ENCODE results near the gene HNF4A. TPM values are rescaled to one million over a fixed set of nuclear protein-coding genes. Genes with fewer than 3 reads are reported as not detected.
"Not testable (repeated sequence)": the region's sequence is repeated elsewhere in the genome, so short reads cannot be mapped to it uniquely, and the experiment has no call there.

Gene HNF4A
- total RNA-seq, 1 donor from 2014 or later, result not detected

DNA sequence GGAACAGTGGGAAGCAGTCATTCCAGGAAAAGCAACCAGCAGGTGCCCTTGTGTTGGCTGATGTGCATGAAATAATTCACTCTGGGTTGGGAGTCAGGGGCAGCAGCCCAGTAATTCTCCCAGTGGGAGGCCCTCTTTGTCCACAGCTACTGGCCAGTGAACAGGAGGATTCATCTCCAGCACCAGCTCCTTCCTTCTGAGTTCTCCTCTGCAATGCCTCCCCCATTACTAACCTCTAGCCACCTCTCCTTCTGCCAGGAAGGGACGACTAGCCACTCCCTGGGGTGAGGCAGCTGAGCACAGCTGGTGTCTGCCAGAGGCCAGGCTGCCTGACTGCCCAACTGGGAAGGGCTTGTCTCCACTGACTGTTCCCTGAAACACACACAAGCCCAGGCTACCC is 31.2 kb upstream of the HNF4A start:
- no peak overlapping the region for H3K4me3 ChIP-seq (ENCODE audit: low read depth, low read length)
- TF ChIP-seq, protein P1, sequence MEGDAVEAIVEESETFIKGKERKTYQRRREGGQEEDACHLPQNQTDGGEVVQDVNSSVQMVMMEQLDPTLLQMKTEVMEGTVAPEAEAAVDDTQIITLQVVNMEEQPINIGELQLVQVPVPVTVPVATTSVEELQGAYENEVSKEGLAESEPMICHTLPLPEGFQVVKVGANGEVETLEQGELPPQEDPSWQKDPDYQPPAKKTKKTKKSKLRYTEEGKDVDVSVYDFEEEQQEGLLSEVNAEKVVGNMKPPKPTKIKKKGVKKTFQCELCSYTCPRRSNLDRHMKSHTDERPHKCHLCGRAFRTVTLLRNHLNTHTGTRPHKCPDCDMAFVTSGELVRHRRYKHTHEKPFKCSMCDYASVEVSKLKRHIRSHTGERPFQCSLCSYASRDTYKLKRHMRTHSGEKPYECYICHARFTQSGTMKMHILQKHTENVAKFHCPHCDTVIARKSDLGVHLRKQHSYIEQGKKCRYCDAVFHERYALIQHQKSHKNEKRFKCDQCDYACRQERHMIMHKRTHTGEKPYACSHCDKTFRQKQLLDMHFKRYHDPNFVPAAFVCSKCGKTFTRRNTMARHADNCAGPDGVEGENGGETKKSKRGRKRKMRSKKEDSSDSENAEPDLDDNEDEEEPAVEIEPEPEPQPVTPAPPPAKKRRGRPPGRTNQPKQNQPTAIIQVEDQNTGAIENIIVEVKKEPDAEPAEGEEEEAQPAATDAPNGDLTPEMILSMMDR (conservative IDR thresholded peaks at IDR 0.05; ENCODE audit: low read depth, low read length), result no peak
- no peak for DNase-seq (ENCODE audit: low read depth)

DNA sequence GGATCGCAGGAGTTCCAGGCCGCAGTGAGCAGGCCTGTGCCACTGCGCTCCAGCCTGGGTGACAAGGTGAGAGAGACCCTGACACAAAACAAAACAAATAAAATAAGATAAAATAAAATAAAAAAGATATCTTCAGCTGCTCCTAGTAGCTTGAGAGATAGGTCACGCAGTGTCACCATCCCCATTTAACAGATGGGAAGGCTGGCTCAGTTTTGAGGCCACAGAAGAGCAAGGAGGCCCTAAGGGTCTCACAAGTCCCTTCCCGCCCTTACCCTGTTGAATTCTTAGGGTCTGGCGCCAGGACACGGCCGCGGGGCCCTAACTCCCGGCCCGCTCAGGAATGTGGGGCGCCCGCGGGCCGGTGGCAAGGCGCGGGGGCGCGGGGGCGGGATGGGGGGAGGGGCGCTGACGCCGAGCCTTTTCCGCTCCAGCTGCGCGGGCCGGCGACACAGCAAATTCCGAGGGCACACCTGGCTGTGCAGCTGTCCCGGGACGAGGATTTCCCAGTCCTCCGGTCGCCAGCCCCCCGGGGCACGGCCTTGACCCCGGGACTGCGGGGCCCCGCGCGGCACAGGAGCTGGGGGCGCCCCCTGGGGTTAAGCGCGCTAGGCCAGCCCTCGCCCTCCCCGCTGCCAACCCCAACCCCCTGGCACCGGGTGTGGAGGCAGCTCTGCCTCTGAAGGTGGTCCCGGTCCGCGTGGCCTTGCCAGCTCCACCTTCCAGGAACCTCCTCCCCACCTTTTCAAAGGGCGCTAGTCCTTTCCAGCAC is 28.9 kb upstream of the HNF4A start:
- TF ChIP-seq, protein P1 (conservative IDR thresholded peaks at IDR 0.05; ENCODE audit: low read depth, low read length), result no peak
- no peak for DNase-seq (ENCODE audit: low read depth)
- H3K4me3 ChIP-seq (ENCODE audit: low read depth, low read length), result peak overlapping the region; percentile 33

DNA sequence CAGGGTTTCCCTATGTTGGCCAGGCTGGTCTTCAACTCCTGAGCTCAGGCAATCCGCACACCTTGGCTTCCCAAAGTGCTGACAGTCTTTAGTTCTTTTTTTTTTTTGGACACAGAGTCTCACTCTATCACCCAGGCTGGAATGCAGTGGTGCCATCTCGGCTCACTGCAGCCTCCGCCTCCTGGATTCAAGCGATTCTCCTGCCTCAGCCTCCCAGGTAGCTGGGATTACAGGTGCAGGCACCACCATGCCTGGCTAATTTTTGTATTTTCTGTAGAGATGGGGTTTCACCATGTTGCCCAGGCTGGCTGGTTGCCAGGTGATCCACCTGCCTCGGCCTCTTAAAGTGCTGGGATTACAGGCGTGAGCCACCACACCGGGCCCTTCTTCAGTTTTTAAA is 27.8 kb upstream of the HNF4A start:
- DNase-seq (ENCODE audit: low read depth); H3K4me3 ChIP-seq (ENCODE audit: low read depth, low read length): not testable (repeated sequence)

DNA sequence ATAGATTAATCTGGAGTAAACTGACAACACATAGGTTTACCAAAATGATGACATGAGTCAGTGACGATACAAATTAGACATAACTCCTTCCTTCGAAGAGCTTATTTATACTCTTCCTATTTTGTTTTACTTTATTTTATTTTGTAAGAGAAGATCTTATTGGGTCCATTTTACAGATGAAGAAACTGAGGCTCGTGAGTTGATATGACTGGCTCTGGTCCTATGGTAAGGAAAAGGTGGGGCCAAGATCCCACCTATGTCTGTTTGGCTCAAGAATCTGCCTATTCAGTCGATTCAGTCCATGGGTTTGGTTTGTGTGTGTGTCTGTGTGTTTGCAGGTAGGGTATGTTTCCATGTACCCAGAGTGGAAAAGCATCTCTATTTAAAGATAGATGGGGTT is 27.1 kb upstream of the HNF4A start:
- TF ChIP-seq, protein P1 (conservative IDR thresholded peaks at IDR 0.05; ENCODE audit: low read depth, low read length), result no peak
- H3K4me3 ChIP-seq (ENCODE audit: low read depth, low read length), result no peak overlapping the region
- no peak for DNase-seq (ENCODE audit: low read depth)

DNA sequence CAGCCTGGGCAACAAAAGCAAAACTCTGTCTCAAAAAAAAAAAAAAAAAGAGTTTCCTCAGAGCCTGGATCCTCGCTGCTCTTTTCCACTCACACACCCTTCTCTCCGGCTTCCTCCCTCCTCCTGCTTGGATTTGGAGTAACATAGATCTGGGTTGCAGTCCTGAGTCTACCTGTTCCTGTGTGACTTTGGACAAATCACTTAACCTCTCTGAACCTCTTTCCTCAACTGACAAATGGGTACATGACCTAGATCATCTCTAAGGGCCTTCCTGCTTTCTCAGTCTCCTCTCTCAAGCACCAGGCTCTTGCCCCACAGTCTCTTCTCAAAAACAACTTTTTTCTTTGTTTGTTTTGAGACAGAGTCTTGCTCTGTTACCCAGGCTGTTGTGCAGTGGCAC is 24.3 kb upstream of the HNF4A start:
- no peak overlapping the region for H3K4me3 ChIP-seq (ENCODE audit: low read depth, low read length)
- no peak for DNase-seq (ENCODE audit: low read depth)
- TF ChIP-seq, protein P1 (conservative IDR thresholded peaks at IDR 0.05; ENCODE audit: low read depth, low read length), result no peak

DNA sequence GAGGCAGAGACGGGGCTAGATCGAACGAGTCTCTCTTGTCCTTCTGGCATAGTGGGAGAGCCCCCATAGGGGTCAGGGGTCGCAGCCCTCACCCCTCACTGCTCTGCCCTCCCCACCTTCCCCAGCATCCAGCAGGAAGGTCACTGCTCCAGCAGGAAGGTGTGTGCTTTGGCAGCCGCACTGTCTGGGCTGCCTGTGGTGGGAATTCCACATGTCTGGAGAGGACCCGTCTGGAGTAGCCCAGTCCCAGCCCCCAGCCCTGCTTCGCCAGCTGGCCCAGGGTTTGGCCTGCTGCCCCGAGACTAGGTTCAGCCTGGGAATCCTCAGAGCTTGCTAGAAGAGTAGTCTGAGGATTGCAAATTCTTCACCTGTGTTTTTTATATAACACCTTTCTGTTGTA is 21.2 kb upstream of the HNF4A start:
- no peak overlapping the region for H3K4me3 ChIP-seq (ENCODE audit: low read depth, low read length)
- TF ChIP-seq, protein P1 (conservative IDR thresholded peaks at IDR 0.05; ENCODE audit: low read depth, low read length), result no peak
- no peak for DNase-seq (ENCODE audit: low read depth)

DNA sequence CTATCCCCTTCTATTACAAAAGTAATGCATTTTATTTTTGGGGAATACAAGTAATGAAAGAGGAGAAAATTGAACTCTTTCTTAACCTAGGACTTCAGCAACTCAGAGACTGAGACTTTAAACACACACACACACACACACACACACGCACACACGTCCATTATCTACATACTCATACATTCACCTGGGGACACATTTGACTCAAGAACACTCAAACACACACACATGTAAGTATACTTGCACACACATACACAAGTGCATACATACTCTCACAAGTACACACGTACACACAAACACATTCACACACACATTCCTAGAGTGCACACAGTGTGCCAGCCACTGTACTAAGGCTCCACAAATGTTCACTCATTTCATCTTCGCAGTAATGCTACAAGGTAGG is 20.8 kb upstream of the HNF4A start:
- DNase-seq (ENCODE audit: low read depth), result no peak
- TF ChIP-seq, protein P1 (conservative IDR thresholded peaks at IDR 0.05; ENCODE audit: low read depth, low read length), result no peak
- H3K4me3 ChIP-seq (ENCODE audit: low read depth, low read length), result no peak overlapping the region

All from epithelial cell of proximal tubule (primary cell).